ENCODE results near the gene ARL4A.
A peak's percentile ranks its signal among the peaks of the same experiment; 100 is the strongest.

Gene ARL4A

GRCh38 chr7:12703881-12704280, 16.4 kb downstream of the ARL4A start:
- DNase-seq (ENCODE audit: low spot score) = peak; percentile 13

GRCh38 chr7:12705878-12706277, 18.4 kb downstream of the ARL4A start:
- DNase-seq (ENCODE audit: low spot score) = no peak

GRCh38 chr7:12706900-12707536, 19.6 kb downstream of the ARL4A start:
- DNase-seq (ENCODE audit: low spot score) = no peak

GRCh38 chr7:12708314-12708713, 20.9 kb downstream of the ARL4A start:
- no peak for DNase-seq (ENCODE audit: low spot score)

GRCh38 chr7:12709726-12710502, 22.5 kb downstream of the ARL4A start:
- DNase-seq (ENCODE audit: low spot score) = peak; percentile 67

- DNase-seq (ENCODE audit: low spot score) = no peak
These were observed 23.7 kb downstream of the ARL4A start for GRCh38 chr7:12711124-12711523.

- no peak for DNase-seq (ENCODE audit: low spot score)
These were observed 24.8 kb downstream of the ARL4A start for GRCh38 chr7:12712236-12712635.

GRCh38 chr7:12713625-12714378, 26.4 kb downstream of the ARL4A start:
- DNase-seq (ENCODE audit: low spot score) = no peak

- no peak for DNase-seq (ENCODE audit: low spot score)
These were observed 26.9 kb downstream of the ARL4A start for GRCh38 chr7:12714379-12714737.

- DNase-seq (ENCODE audit: low spot score) = peak; percentile 54
These were observed 28.1 kb downstream of the ARL4A start for GRCh38 chr7:12715372-12716133.

GRCh38 chr7:12716134-12716681, 28.8 kb downstream of the ARL4A start:
- DNase-seq (ENCODE audit: low spot score) = no peak

GRCh38 chr7:12716722-12717121, 29.3 kb downstream of the ARL4A start:
- DNase-seq (ENCODE audit: low spot score) = no peak

- peak; percentile 44 for DNase-seq (ENCODE audit: low spot score)
These were observed 31.9 kb downstream of the ARL4A start for GRCh38 chr7:12719141-12719919.

GRCh38 chr7:12719981-12720865, 32.8 kb downstream of the ARL4A start:
- DNase-seq (ENCODE audit: low spot score) = no peak

GRCh38 chr7:12721286-12721830, 33.9 kb downstream of the ARL4A start:
- DNase-seq (ENCODE audit: low spot score) = no peak

- DNase-seq (ENCODE audit: low spot score) = no peak
These were observed 34.7 kb downstream of the ARL4A start for GRCh38 chr7:12722136-12722535.

GRCh38 chr7:12722636-12723605, 35.5 kb downstream of the ARL4A start:
- no peak for DNase-seq (ENCODE audit: low spot score)

GRCh38 chr7:12725575-12726316, 38.3 kb downstream of the ARL4A start:
- no peak for DNase-seq (ENCODE audit: low spot score)

Measured in AG08395 (cell line).